Islet of Langerhans (tissue), 1 donor: Measurements from ENCODE around the gene TAC3.
"Not testable (repeated sequence)": the region's sequence is repeated elsewhere in the genome, so short reads cannot be mapped to it uniquely, and the experiment has no call there.

Source experiments
- FAIRE-seq: peaks from one replicate; lab custom pipeline; 2011; peaks lifted over from hg19 to GRCh38; lab: Jason Lieb, UNC

TAC3 gene

GRCh38 chr12:56982578-56983236, 33.6 kb downstream of the TAC3 start:
- FAIRE-seq: not testable (repeated sequence)

GRCh38 chr12:56980941-56981530, 35.3 kb downstream of the TAC3 start:
- FAIRE-seq: no peak

- no peak for FAIRE-seq
Measured at GRCh38 chr12:56980268-56980667, 36.1 kb downstream of the TAC3 start.

GRCh38 chr12:56979628-56980027, 36.7 kb downstream of the TAC3 start:
- no peak for FAIRE-seq

GRCh38 chr12:56978397-56979138, 37.8 kb downstream of the TAC3 start:
- no peak for FAIRE-seq

- FAIRE-seq: not testable (repeated sequence)
Measured at GRCh38 chr12:56977361-56977760, 39.0 kb downstream of the TAC3 start.

- FAIRE-seq: not testable (repeated sequence)
Measured at GRCh38 chr12:56974224-56974623, 42.1 kb downstream of the TAC3 start.

- FAIRE-seq: not testable (repeated sequence)
Measured at GRCh38 chr12:56968910-56969309, 47.4 kb downstream of the TAC3 start.

GRCh38 chr12:56965997-56966642, 50.2 kb downstream of the TAC3 start:
- FAIRE-seq: not testable (repeated sequence)

- not testable (repeated sequence) for FAIRE-seq
Measured at GRCh38 chr12:56965124-56965523, 51.2 kb downstream of the TAC3 start.

- not testable (repeated sequence) for FAIRE-seq
Measured at GRCh38 chr12:56963557-56963956, 52.8 kb downstream of the TAC3 start.

- FAIRE-seq: not testable (repeated sequence)
Measured at GRCh38 chr12:56962247-56962646, 54.1 kb downstream of the TAC3 start.
